ENCODE results near the gene IL1F10. TPM values are rescaled to one million over a fixed set of nuclear protein-coding genes. Genes with fewer than 3 reads are reported as not detected.

IL1F10 gene
- total and polyA plus RNA-seq, 2 of the 8 experiments (the other 6 are each of a cell fraction or from before 2014, with no cell fraction given) = not detected

DNA sequence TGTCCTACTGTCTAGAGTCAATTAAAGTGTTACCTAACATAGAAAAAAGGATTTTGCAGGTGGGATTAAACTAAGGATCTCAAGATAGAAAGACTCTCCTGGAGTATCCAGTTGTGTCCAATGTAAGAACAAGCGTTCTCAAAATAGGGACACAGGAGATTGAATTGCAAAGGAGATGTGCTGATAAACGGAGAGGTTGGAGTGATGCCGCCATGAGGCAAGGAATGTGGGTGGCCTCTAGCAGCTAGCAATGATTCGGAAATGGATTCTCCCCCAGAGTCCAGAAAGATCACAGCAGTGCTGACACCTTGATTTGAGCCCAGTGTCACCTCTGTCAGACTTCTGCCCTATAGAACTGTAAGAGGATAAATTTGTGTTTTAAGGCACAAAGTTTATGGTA lies 35.5 kb downstream of the IL1F10 start (continued):
- TF ChIP-seq CTCF (IDR thresholded peaks at IDR 0.05; ENCODE audit: control extremely low read depth in 1 of 3, insufficient read depth in 1 of 3, low read depth in 1 of 3, low read length in 3 of 3) (no peak), ATF3 (IDR thresholded peaks at IDR 0.05; ENCODE audit: insufficient read depth, low read depth, low read length) (no peak)
